Activated CD8-positive, alpha-beta T cell treated with anti-CD3 and anti-CD28 coated beads for 36 hours (primary cell): ENCODE data around the gene KIAA0753. TPM values are rescaled to one million over a fixed set of nuclear protein-coding genes. Genes with fewer than 3 reads are reported as not detected.

Experiments used
- ATAC-seq: fragments of 200-7000 bp; cut with Tn5 transposase; one replicate; pipeline ENCODE4 v1.10.0; 2021; ENCODE audit warnings: mild to moderate bottlenecking, moderate library complexity
- CTCF ChIA-PET: fragments of 350-600 bp; sonication (Branson Sonifier 250); formaldehyde crosslinking; loops from one replicate; lab custom pipeline; 2021; ENCODE audit warnings: antibody characterized with exemption; lab: Charles Lee
- POLR2A ChIA-PET: fragments of 350-600 bp; sonication (Branson Sonifier 250); formaldehyde crosslinking; loops from one replicate; lab custom pipeline; 2021; ENCODE audit warnings: antibody characterized with exemption; lab: Charles Lee
- DNase-seq: peaks from one replicate; pipeline ENCODE4 v3.0.0-alpha.2; 2020
- H3K27ac Mint-ChIP-seq: one replicate; pipeline ENCODE4 v1.8.0; 2021; ENCODE audit warnings: mild to moderate bottlenecking, mixed read lengths
- H3K27me3 Mint-ChIP-seq: one replicate; pipeline ENCODE4 v1.8.0; 2021; ENCODE audit warnings: mixed read lengths
- H3K36me3 Mint-ChIP-seq: one replicate; pipeline ENCODE4 v1.8.0; 2021; ENCODE audit warnings: low read depth, mixed read lengths
- H3K4me1 Mint-ChIP-seq: one replicate; pipeline ENCODE4 v1.8.0; 2021; ENCODE audit warnings: low read depth, mixed read lengths
- H3K4me3 Mint-ChIP-seq: one replicate; pipeline ENCODE4 v1.8.0; 2021; ENCODE audit warnings: mild to moderate bottlenecking, moderate library complexity, mixed read lengths
- H3K9me3 Mint-ChIP-seq: one replicate; pipeline ENCODE4 v1.8.0; 2021; ENCODE audit warnings: mixed read lengths
- CTCF ChIP-seq: fragments of 200-600 bp; IDR thresholded peaks from one replicate; pipeline ENCODE4 v1.8.0; 2022; ENCODE audit warnings: antibody characterized with exemption, mild to moderate bottlenecking
- intact Hi-C: fragments of 100-400 bp; cut with micrococcal nuclease; formaldehyde crosslinking; loops from one replicate; pipeline ENCODE4 v1.10.0; 2022
- total RNA-seq, 2 experiments: library from RNA; stranded (reverse); gene quantifications; one replicate each; pipeline ENCODE4 v1.2.3, GENCODE V29; 2021

The KIAA0753 gene
- total RNA-seq, 2 experiments from 2014 or later: 16.5 to 17.3 TPM

DNA sequence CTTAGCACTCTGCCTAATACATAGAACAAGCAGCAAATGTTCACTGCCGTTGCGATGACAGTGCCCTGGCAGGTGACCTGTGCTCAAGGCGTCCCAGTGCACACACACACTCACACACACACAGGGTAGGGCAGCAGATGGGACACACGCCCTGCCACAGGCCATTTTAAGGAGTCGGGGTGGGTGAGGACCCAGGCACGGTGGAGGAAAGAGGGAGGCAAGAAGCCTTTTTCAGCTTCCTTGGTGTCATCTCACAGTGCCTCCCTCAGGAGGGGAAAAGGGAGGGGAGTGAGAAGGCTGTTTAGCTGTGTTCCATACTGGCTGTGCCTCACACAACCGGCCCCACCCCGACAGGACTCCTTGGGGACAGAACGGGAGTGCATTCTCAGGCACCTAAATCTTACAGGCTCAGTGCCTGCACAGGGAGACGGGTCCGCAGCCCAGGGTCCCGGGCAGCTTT is 85.6 kb downstream of the KIAA0753 start:
- Mint-ChIP-seq H3K27ac (no peak overlapping the region), H3K4me3 (no peak overlapping the region), H3K36me3 (no peaks in the 10 kb centered on the region), H3K4me1 (peaks cover 8% of the 10 kb centered on the region), H3K27me3 (peaks cover 41% of the 10 kb centered on the region), H3K9me3 (no peaks in the 10 kb centered on the region)
- POLR2A ChIA-PET: no interaction called here
- DNase-seq: no peak
- ATAC-seq: no peak
- intact Hi-C loops: no loop called here
- CTCF ChIA-PET: no interaction called here
- TF ChIP-seq CTCF: no peak

GRCh38 chr17:6554342-6554741 is 86.2 kb downstream of the KIAA0753 start:
- Mint-ChIP-seq H3K4me3 (no peak overlapping the region), H3K4me1 (peaks cover 8% of the 10 kb centered on the region), H3K27me3 (peaks cover 41% of the 10 kb centered on the region), H3K9me3 (no peaks in the 10 kb centered on the region), H3K27ac (no peak overlapping the region), H3K36me3 (no peaks in the 10 kb centered on the region)
- ATAC-seq (no peak), DNase-seq (no peak)
- ChIA-PET CTCF (no interaction called here), POLR2A (no interaction called here)
- no peak for TF ChIP-seq CTCF
- intact Hi-C loops: no loop called here

- H3K4me3 Mint-ChIP-seq: no peak overlapping the region
- peaks cover 30% of the 10 kb centered on the region for H3K27me3 Mint-ChIP-seq
- CTCF ChIA-PET: no interaction called here
Observed at GRCh38 chr17:6551869-6552531, 88.5 kb downstream of the KIAA0753 start.

GRCh38 chr17:6551356-6551755 is 89.2 kb downstream of the KIAA0753 start:
- no peak for TF ChIP-seq CTCF
- Mint-ChIP-seq H3K4me1 (peaks cover 20% of the 10 kb centered on the region), H3K9me3 (no peaks in the 10 kb centered on the region), H3K4me3 (no peak overlapping the region), H3K36me3 (no peaks in the 10 kb centered on the region), H3K27ac (no peak overlapping the region), H3K27me3 (peaks cover 26% of the 10 kb centered on the region)
- intact Hi-C loops: no loop called here
- POLR2A ChIA-PET: no interaction called here
- CTCF ChIA-PET: no interaction called here
- ATAC-seq (no peak), DNase-seq (no peak)

More at GRCh38 chr17:6551869-6552531, 88.5 kb downstream of the KIAA0753 start:
- ATAC-seq: no peak
- H3K27ac Mint-ChIP-seq: no peak overlapping the region
- H3K9me3 Mint-ChIP-seq: no peaks in the 10 kb centered on the region
- DNase-seq: no peak
- intact Hi-C loops: no loop called here
- POLR2A ChIA-PET: no interaction called here
- H3K4me1 Mint-ChIP-seq: peaks cover 20% of the 10 kb centered on the region
- TF ChIP-seq CTCF: no peak
- no peaks in the 10 kb centered on the region for H3K36me3 Mint-ChIP-seq

GRCh38 chr17:6549384-6550036 is 91.0 kb downstream of the KIAA0753 start:
- ChIA-PET POLR2A (interaction anchor here (0.7 to 1.1 kb wide), 3 partner anchors 21 to 106 kb away, joined by 3 to 4 read pairs (median 3); no protein-coding TSS in a partner anchor), CTCF (no interaction called here)
- peaks cover 14% of the 10 kb centered on the region for H3K27me3 Mint-ChIP-seq
- H3K9me3 Mint-ChIP-seq: no peaks in the 10 kb centered on the region
- no peak overlapping the region for H3K4me3 Mint-ChIP-seq
- DNase-seq: no peak
- no peak for ATAC-seq
- H3K36me3 Mint-ChIP-seq: no peaks in the 10 kb centered on the region
- TF ChIP-seq CTCF: no peak
- intact Hi-C loops: no loop called here
- H3K4me1 Mint-ChIP-seq: peaks cover 12% of the 10 kb centered on the region
- H3K27ac Mint-ChIP-seq: peak overlapping the region; percentile 0
